Aorta (tissue), 5 donors: ENCODE results near the gene IGLL5. TPM values are rescaled to one million over a fixed set of nuclear protein-coding genes. Genes with fewer than 3 reads are reported as not detected.

Experiments used
- ATAC-seq: fragments of 200-7000 bp; cut with Tn5 transposase; one replicate; pipeline ENCODE4 v1.9.1; 2022; ENCODE audit warnings: moderate library complexity; ENCODE audit not compliant: low FRiP score
- DNase-seq, 2 donors: peaks; one replicate each; pipeline ENCODE4 v3.0.0-alpha.2; 2020
- H3K27ac ChIP-seq, 2 donors: one replicate each; pipeline ENCODE4 v1.5.1; 2013; ENCODE audit warnings: low read length in 2 of 2, mild to moderate bottlenecking in 2 of 2, moderate library complexity in 2 of 2, control low read depth in 1 of 2, inconsistent platforms in 1 of 2, low read depth in 1 of 2
- H3K27me3 ChIP-seq, 2 donors: one replicate each; pipeline ENCODE4 v1.6.1; 2013; ENCODE audit warnings: control low read depth in 1 of 2, low read length in 1 of 2, mild to moderate bottlenecking in 1 of 2, moderate library complexity in 1 of 2; ENCODE audit not compliant: insufficient read depth in 2 of 2, control insufficient read depth in 1 of 2
- H3K36me3 ChIP-seq, 2 donors: one replicate each; pipeline ENCODE4 v1.6.1; 2013; ENCODE audit warnings: control low read depth in 1 of 2, low read length in 1 of 2, mild to moderate bottlenecking in 1 of 2; ENCODE audit not compliant: insufficient read depth in 2 of 2, control insufficient read depth in 1 of 2
- H3K4me1 ChIP-seq, 2 donors: one replicate each; pipeline ENCODE4 v1.6.1; 2013; ENCODE audit warnings: low read length in 2 of 2, control low read depth in 1 of 2, mild to moderate bottlenecking in 1 of 2, moderate library complexity in 1 of 2; ENCODE audit not compliant: insufficient read depth in 2 of 2, control insufficient read depth in 1 of 2
- H3K4me3 ChIP-seq, 2 donors: one replicate each; pipeline ENCODE4 v1.5.1; 2013; ENCODE audit warnings: low read length in 2 of 2, control low read depth in 1 of 2, mild to moderate bottlenecking in 1 of 2
- H3K9me3 ChIP-seq: one replicate; pipeline ENCODE4 v1.6.1; 2013; ENCODE audit warnings: mild to moderate bottlenecking, low read length; ENCODE audit not compliant: control insufficient read depth
- WGBS, 2 donors: extraction: QIAGEN DNeasy Blood & Tissue Kit; methylation state at CpG; one replicate each; pipeline ENCODE4 v1.1.7; 2013; 5-methylcytosine and 5-hydroxymethylcytosine counted together
- intact Hi-C, 2 donors: fragments of 100-400 bp; cut with DNase I; formaldehyde crosslinking; loops; one replicate each; pipeline versions ENCODE4 v1.14.2 to v1.15.0; 2022
- polyA plus RNA-seq, 2 donors: library from polyadenylated mRNA; stranded (reverse); fragments of 200-250 nt; gene quantifications; one replicate each; pipeline ENCODE4 v1.2.3, GENCODE V29; 2013
- total RNA-seq, 2 donors: library from RNA; stranded (reverse); fragmentation: NEBNext Ultra II Directional; extraction: Animal tissue kit (Norgen Biotek cat#: 25700); gene quantifications; one replicate each; pipeline ENCODE4 v1.2.1, GENCODE V29; 2021
- donor health status: healthy with polysubstance abuse.
- donor health status: Bipolar disorder and iron deficiency.
- donor health status: DM: no; HTN: no; CAD: no.
- donor health status: DM: no; HTN: no; CAD: no.
- donor health status: DM: yes; HTN: yes; CAD: no.

Gene IGLL5
- total and polyA plus RNA-seq, 4 donors, result 0.51 to 6.1 (median 2.0) TPM

GRCh38 chr22:22870577-22871404, 16.8 kb upstream of the IGLL5 start:
- H3K27ac ChIP-seq, result no peak overlapping the region
- H3K4me3 ChIP-seq, result no peak overlapping the region
- no peaks in the 10 kb centered on the region for H3K9me3 ChIP-seq
- H3K4me1 ChIP-seq, result no peaks in the 10 kb centered on the region
- DNase-seq (no peak), ATAC-seq (no peak)
- H3K36me3 ChIP-seq, result no peaks in the 10 kb centered on the region
- intact Hi-C loops, result no loop called here
- no peaks in the 10 kb centered on the region for H3K27me3 ChIP-seq
- 61 to 64% methylated on average over 8 of the region's 8 CpGs for WGBS, 2 donors

- Histone ChIP-seq H3K27me3 (no peaks in the 10 kb centered on the region), H3K9me3 (no peaks in the 10 kb centered on the region), H3K4me1 (no peaks in the 10 kb centered on the region), H3K4me3 (no peak overlapping the region), H3K27ac (no peak overlapping the region), H3K36me3 (no peaks in the 10 kb centered on the region)
- ATAC-seq, result no peak
- WGBS, 2 donors, result 83 to 85% methylated on average over 10 of the region's 10 CpGs
- intact Hi-C loops, result no loop called here
- no peak for DNase-seq
Observed at GRCh38 chr22:22871536-22872278, 15.9 kb upstream of the IGLL5 start.

DNA sequence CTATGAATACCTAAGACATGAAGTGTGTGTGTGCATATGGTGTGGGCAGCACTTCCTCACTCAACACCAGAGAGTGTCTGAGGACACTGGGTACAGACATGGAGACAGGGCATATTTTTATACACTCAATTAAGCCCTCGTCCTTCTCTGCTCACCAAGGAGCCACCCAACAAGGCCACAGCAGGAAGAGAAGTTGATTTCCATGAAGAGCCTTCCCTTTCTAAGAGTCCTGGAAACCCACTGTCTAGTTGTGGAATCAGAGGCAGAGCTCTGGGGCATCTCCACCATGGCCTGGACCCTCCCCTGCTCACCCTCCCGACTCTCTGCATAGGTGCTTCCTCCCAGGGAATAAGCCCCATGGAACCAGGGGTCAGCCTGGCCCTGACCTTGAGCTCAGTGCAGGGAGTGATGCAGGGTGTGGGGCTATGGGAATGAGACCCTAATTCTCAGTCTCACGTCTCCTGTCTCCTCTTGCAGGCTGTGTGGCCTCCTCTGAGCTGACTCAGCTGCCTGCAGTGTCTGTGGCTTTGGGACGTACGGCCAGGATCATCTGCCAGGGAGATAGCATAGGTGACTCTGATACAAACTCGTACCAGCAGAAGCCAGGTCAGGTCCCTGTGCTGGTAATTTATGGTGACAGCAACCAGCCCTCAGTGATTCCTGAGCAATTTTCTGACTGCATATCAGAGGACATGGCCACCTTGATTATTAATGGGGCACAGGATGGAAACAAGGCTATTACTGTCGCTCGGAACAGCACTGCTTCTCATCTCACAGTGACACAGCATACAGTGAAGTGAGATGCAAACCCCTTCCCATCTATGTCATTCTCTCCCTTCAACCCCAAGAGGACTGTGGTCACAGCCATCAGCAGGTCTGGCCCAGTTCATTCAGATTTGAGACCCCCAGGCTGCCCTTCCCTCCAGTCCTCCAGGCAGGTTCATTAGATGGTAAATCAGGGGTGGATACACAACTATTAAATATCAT, 14.6 kb upstream of the IGLL5 start:
- H3K4me3 ChIP-seq, result no peak overlapping the region
- WGBS, 2 donors, result 68 to 69% methylated on average over 8 of the region's 8 CpGs
- H3K36me3 ChIP-seq, result no peaks in the 10 kb centered on the region
- ATAC-seq (no peak), DNase-seq (no peak)
- no peaks in the 10 kb centered on the region for H3K27me3 ChIP-seq
- intact Hi-C loops, result no loop called here
- no peaks in the 10 kb centered on the region for H3K9me3 ChIP-seq
- H3K27ac ChIP-seq, result no peak overlapping the region
- H3K4me1 ChIP-seq, result no peaks in the 10 kb centered on the region

DNA sequence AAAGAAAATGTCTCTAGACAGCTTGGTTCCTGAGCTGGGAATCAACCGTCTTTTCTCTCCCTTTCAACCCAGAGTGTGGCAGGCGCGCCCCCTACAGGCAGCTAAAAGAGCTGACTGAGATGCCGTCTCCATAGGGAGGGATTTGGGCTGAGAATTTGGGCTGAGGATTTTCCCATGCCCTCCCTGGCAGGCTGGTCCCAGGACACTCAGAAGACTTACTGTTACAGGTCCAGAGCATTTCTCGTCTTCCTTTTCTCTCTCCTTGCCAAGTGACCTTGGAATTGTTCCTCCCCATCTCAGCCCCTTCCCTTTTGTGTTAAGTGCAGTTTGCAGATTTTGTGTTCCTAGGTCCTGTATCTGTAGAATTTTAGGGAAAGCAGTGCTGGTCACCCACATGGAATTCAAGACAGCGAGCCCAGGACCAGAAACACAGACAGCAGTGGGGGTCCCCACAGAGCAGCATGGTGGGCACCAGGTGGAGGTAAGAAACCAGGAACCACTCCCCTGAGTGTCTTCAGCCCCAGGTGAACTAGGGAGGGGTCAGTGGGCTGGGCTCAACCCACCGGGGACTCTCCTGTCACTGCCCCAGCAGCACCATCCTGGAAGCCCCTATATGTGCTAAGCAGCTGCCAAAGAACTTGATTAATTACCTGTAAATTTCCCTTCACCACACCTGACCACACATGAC, 9.9 kb upstream of the IGLL5 start:
- DNase-seq (peak; percentile 72 to 87), ATAC-seq (no peak)
- H3K27me3 ChIP-seq, result no peaks in the 10 kb centered on the region
- intact Hi-C loops, result no loop called here
- no peaks in the 10 kb centered on the region for H3K4me1 ChIP-seq
- H3K36me3 ChIP-seq, result no peaks in the 10 kb centered on the region
- WGBS, 2 donors, result 19 to 24% methylated on average over 7 of the region's 7 CpGs
- no peak overlapping the region for H3K27ac ChIP-seq
- no peak overlapping the region for H3K4me3 ChIP-seq
- H3K9me3 ChIP-seq, result no peaks in the 10 kb centered on the region

- ATAC-seq (no peak), DNase-seq (no peak)
- Histone ChIP-seq H3K4me1 (no peaks in the 10 kb centered on the region), H3K27me3 (no peaks in the 10 kb centered on the region), H3K4me3 (no peak overlapping the region), H3K36me3 (no peaks in the 10 kb centered on the region), H3K27ac (no peak overlapping the region), H3K9me3 (no peaks in the 10 kb centered on the region)
- 43 to 59% methylated on average over 2 of the region's 2 CpGs for WGBS, 2 donors
- intact Hi-C loops, result no loop called here
Observed at GRCh38 chr22:22878211-22878570, 9.4 kb upstream of the IGLL5 start.

DNA sequence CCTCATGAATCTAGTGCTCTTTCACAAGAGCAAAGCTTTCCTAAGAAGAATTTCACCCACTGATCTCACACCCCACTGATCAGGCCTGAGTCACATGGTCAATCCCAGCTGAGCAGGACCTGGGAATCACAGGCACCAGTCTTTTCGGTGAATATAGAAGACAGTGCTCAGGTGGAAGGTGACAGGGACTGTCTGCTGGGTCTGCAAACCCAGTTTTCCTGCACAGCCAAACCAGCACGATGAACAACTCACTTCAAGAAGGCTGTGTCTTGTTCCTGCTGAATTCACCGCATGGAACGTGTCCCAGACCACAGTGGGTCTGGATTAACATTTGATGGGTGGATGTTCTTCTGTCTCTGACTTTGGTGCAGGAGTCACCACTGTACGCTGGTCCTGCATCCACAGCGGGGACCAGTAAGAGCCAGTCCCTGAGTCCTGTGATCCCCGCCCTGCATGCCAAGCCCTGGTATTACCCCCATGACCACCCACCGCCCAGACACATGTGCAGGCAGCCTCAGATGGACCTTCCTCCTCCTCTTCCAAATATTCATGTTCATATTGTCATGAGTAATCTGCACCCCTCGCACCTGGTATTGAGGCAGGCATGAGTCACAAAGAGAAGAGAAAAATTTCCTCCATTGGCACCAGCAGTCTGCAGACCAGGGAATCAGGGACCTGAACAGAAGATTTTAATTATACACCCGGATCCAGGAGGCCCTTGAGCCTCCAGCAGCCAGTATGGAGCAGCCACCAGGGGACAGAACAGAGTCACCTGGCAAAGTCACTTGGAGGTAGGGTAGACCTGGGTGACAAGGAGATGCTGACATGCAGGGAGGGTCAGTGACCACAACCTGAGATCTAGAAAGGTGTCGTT, 8.6 kb upstream of the IGLL5 start:
- Histone ChIP-seq H3K4me1 (no peaks in the 10 kb centered on the region), H3K9me3 (no peaks in the 10 kb centered on the region), H3K27me3 (no peaks in the 10 kb centered on the region), H3K36me3 (no peaks in the 10 kb centered on the region), H3K4me3 (no peak overlapping the region), H3K27ac (no peak overlapping the region)
- no peak for ATAC-seq
- intact Hi-C loops, result no loop called here
- WGBS, 2 donors, result 83 to 84% methylated on average over 11 of the region's 11 CpGs
- no peak for DNase-seq

DNA sequence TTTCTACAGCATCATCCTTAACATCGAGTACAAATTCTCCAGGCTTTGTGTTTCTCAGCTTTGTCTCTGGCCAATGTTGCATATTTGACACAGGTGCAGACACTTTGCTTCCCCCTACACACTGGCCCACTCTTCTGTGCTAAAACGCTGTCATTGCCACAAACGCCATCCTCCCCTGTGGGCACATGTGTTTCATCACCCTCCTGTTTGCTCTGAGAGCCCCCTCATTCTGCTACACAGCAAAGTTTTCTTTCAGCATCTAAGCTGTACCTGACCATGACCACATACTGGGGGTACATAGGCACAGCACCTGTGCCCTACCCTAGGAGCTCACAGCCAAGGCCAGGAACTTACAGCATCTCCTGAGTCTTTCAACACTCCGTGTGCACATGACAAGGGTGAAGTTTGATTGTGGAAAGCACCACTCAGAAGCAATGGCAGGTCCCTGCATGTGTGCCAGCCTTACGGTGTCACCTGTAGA, 7.9 kb upstream of the IGLL5 start:
- 66 to 68% methylated on average over 5 of the region's 5 CpGs for WGBS, 2 donors
- H3K27ac ChIP-seq, result no peak overlapping the region
- no peaks in the 10 kb centered on the region for H3K36me3 ChIP-seq
- no peak overlapping the region for H3K4me3 ChIP-seq
- H3K9me3 ChIP-seq, result no peaks in the 10 kb centered on the region
- H3K4me1 ChIP-seq, result no peaks in the 10 kb centered on the region
- ATAC-seq (no peak), DNase-seq (no peak)
- intact Hi-C loops, result no loop called here
- no peaks in the 10 kb centered on the region for H3K27me3 ChIP-seq
